ENCODE results near the gene CDHR5. TPM values are rescaled to one million over a fixed set of nuclear protein-coding genes. Genes with fewer than 3 reads are reported as not detected.

Gene CDHR5
- total and polyA plus RNA-seq, 9 of the 15 experiments (the other 6 are each of a cell fraction or from before 2014, with no cell fraction given): 0.16 TPM; not detected in 8

DNA sequence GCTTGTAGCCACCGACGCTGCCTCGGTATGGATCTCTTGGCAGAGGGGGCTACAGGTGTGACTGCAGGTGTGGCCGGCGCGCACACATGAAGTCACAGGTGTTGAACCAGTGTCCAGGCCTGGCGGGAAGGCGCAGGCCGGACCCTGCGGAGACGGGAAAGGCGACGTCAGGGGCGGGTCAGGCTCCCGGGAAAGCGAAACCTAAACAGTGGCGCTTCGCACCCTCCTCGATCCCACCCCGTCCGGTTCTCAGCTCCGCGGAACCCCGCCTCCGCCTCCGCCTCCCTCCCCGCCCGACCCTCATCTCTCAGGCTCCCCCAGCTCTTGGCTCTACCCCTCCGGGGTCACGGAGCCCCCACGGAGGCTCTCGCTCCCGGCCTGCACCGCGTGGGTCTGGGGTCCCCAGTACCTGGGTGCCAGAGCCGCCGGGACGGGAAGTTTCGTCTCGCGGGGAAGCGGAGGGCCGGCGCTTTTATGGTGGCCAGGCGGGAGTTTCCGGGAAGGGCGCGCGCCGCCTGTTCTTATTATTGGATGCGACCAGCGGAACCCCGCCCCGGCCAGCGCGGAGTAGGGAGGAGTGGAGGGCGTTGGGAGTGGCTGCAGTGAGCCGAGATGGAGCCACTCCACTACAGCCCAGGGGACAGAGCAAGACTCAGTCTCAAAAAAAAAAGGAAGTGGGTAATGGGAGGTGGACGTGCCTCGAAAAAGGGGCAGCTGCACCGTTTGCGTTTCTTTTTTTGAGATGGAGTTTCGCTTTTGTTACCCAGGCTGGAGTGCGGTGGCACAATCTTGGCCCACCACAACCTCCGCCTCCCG is 9.0 kb downstream of the CDHR5 start, which contains the start of gene IRF7 (continued):
- TF ChIP-seq, protein P1, sequence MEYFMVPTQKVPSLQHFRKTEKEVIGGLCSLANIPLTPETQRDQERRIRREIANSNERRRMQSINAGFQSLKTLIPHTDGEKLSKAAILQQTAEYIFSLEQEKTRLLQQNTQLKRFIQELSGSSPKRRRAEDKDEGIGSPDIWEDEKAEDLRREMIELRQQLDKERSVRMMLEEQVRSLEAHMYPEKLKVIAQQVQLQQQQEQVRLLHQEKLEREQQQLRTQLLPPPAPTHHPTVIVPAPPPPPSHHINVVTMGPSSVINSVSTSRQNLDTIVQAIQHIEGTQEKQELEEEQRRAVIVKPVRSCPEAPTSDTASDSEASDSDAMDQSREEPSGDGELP (CRISPR knock-in tag; IDR thresholded peaks at IDR 0.05; ENCODE audit: borderline replicate concordance): peak; percentile 54; the same call in 1 of the 2 replicates
- TF ChIP-seq ETV5 (CRISPR knock-in tag; IDR thresholded peaks at IDR 0.05; ENCODE audit: low read depth) (0 out of 2 replicates have a peak, but pooled peaks have one; percentile 51), GABPA (tag; conservative IDR thresholded peaks at IDR 0.05; ENCODE audit: low read depth) (peak; percentile 90), RBM22 (IDR thresholded peaks at IDR 0.05; ENCODE audit: low read depth, low read length, poor library complexity, severe bottlenecking) (peak; percentile 16), ZNF224 (CRISPR knock-in tag; IDR thresholded peaks at IDR 0.05) (no peak), YY1 (IDR thresholded peaks at IDR 0.05; ENCODE audit: borderline replicate concordance in 1 of 3, control insufficient read depth in 1 of 3, extremely low read depth in 1 of 3, insufficient read depth in 3 of 3, insufficient read length in 1 of 3, insufficient replicate concordance in 2 of 3, low read depth in 1 of 3, low read length in 2 of 3) (peak in 1 of 3 experiments; percentile 26), GABPB1 (CRISPR knock-in tag; IDR thresholded peaks at IDR 0.05) (peak; percentile 75), RUNX1 (IDR thresholded peaks at IDR 0.05; ENCODE audit: low read depth) (no peak), TAF1 (IDR thresholded peaks at IDR 0.05; ENCODE audit: control insufficient read depth, extremely low read depth, insufficient read depth, low read length, severe bottlenecking) (peak; percentile 15), HNRNPH1 (optimal IDR thresholded peaks at IDR 0.05; ENCODE audit: low read depth, low read length) (no peak), CCNT2 (IDR thresholded peaks at IDR 0.05; ENCODE audit: borderline replicate concordance, extremely low read depth, insufficient read length, low read depth, low read length) (peak; percentile 35), SMARCE1 (IDR thresholded peaks at IDR 0.05) (0 out of 2 replicates have a peak, but pooled peaks have one; percentile 32), RB1 (IDR thresholded peaks at IDR 0.05; ENCODE audit: low read depth) (peak; percentile 49; the same call in 1 of the 2 replicates)
- TF ChIP-seq, protein P2, sequence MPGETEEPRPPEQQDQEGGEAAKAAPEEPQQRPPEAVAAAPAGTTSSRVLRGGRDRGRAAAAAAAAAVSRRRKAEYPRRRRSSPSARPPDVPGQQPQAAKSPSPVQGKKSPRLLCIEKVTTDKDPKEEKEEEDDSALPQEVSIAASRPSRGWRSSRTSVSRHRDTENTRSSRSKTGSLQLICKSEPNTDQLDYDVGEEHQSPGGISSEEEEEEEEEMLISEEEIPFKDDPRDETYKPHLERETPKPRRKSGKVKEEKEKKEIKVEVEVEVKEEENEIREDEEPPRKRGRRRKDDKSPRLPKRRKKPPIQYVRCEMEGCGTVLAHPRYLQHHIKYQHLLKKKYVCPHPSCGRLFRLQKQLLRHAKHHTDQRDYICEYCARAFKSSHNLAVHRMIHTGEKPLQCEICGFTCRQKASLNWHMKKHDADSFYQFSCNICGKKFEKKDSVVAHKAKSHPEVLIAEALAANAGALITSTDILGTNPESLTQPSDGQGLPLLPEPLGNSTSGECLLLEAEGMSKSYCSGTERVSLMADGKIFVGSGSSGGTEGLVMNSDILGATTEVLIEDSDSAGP (CRISPR knock-in tag; IDR thresholded peaks at IDR 0.05): 0 out of 2 replicates have a peak, but pooled peaks have one; percentile 42
- TF ChIP-seq, protein P3, sequence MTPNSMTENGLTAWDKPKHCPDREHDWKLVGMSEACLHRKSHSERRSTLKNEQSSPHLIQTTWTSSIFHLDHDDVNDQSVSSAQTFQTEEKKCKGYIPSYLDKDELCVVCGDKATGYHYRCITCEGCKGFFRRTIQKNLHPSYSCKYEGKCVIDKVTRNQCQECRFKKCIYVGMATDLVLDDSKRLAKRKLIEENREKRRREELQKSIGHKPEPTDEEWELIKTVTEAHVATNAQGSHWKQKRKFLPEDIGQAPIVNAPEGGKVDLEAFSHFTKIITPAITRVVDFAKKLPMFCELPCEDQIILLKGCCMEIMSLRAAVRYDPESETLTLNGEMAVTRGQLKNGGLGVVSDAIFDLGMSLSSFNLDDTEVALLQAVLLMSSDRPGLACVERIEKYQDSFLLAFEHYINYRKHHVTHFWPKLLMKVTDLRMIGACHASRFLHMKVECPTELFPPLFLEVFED (CRISPR knock-in tag; conservative IDR thresholded peaks at IDR 0.05): no peak
- TF ChIP-seq, protein P4, sequence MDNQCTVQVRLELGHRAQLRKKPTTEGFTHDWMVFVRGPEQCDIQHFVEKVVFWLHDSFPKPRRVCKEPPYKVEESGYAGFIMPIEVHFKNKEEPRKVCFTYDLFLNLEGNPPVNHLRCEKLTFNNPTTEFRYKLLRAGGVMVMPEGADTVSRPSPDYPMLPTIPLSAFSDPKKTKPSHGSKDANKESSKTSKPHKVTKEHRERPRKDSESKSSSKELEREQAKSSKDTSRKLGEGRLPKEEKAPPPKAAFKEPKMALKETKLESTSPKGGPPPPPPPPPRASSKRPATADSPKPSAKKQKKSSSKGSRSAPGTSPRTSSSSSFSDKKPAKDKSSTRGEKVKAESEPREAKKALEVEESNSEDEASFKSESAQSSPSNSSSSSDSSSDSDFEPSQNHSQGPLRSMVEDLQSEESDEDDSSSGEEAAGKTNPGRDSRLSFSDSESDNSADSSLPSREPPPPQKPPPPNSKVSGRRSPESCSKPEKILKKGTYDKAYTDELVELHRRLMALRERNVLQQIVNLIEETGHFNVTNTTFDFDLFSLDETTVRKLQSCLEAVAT (IDR thresholded peaks at IDR 0.05): no peak
